Tibial artery (tissue), 4 donors: ENCODE measurements around the gene NEAT1.
A peak's percentile ranks its signal among the peaks of the same experiment; 100 is the strongest.

Experiments used
- DNase-seq, 2 donors: peaks; one replicate each; pipeline ENCODE4 v3.0.0-alpha.2; 2019
- H3K27ac ChIP-seq, 2 donors: fragments of 200-600 bp; sonication (generic) in 1 of 2; 1 replicate in 1 of 2; 2 replicates in 1 of 2; pipeline ENCODE4 v1.5.1; 2018 to 2019; ENCODE audit warnings: mild to moderate bottlenecking in 1 of 2
- H3K27me3 ChIP-seq, 2 donors: fragments of 200-600 bp; sonication (generic) in 1 of 2; one replicate each; pipeline versions ENCODE4 v1.5.1 to v1.6.0; 2016 to 2019
- H3K36me3 ChIP-seq, 3 donors: fragments of 200-600 bp; sonication (generic) in 2 of 3; one replicate each; pipeline ENCODE4 v1.5.1; 2016 to 2019; ENCODE audit warnings: mild to moderate bottlenecking in 2 of 3
- H3K4me1 ChIP-seq, 4 donors: fragments of 200-600 bp; sonication (generic) in 2 of 4; 1 replicate in 3 of 4; 2 replicates in 1 of 4; pipeline ENCODE4 v1.5.1; 2016 to 2019
- H3K4me3 ChIP-seq, 2 donors: fragments of 200-600 bp; sonication (generic) in 1 of 2; 1 replicate in 1 of 2; 2 replicates in 1 of 2; pipeline ENCODE4 v1.5.1; 2018 to 2019; ENCODE audit warnings: mild to moderate bottlenecking in 2 of 2
- H3K9me3 ChIP-seq, 3 donors: fragments of 200-600 bp; sonication (generic) in 1 of 3; one replicate each; pipeline ENCODE4 v1.5.1; 2016 to 2019
- CTCF ChIP-seq, 2 experiments: fragments of 200-600 bp in 1 of 2; fragments of 450-650 bp in 1 of 2; IDR thresholded peaks; one replicate each; pipeline ENCODE4 v1.5.1; 2017 to 2019; ENCODE audit warnings: antibody characterized with exemption in 2 of 2, mild to moderate bottlenecking in 1 of 2, moderate library complexity in 1 of 2
- intact Hi-C: fragments of 100-400 bp; cut with DNase I; formaldehyde crosslinking; loops from one replicate; pipeline ENCODE4 v1.15.0; 2023; ENCODE audit warnings: low total_unique reads

The NEAT1 gene

GRCh38 chr11:65442842-65443331, 20.3 kb downstream of the NEAT1 start:
- Histone ChIP-seq H3K27me3 (no peaks in the 10 kb centered on the region), H3K27ac (peak overlapping the region; percentile 67 to 70), H3K36me3 (peaks cover 55 to 81% (median 76%) of the 10 kb centered on the region in 3 donors), H3K4me3 (peak overlapping the region in 1 of 2 donors; percentile 1), H3K9me3 (no peaks in the 10 kb centered on the region), H3K4me1 (peaks cover 0 to 93% (median 59%) of the 10 kb centered on the region in 4 donors)
- TF ChIP-seq CTCF (IDR thresholded peaks at IDR 0.05), result no peak
- DNase-seq, result peak in 1 of 2 donors; percentile 67
- intact Hi-C loops, result no loop called here

- peaks cover 0 to 77% (median 48%) of the 10 kb centered on the region in 4 donors for H3K4me1 ChIP-seq
- no peaks in the 10 kb centered on the region for H3K27me3 ChIP-seq
- H3K4me3 ChIP-seq, result no peak overlapping the region
- intact Hi-C loops, result no loop called here
- DNase-seq, result peak in 1 of 2 donors; percentile 74
- H3K27ac ChIP-seq, result peak overlapping the region; percentile 67 to 70
- no peaks in the 10 kb centered on the region for H3K9me3 ChIP-seq
- peaks cover 39 to 66% (median 60%) of the 10 kb centered on the region in 3 donors for H3K36me3 ChIP-seq
- TF ChIP-seq CTCF (IDR thresholded peaks at IDR 0.05), result no peak
Observed at GRCh38 chr11:65444314-65445051, 21.9 kb downstream of the NEAT1 start.

GRCh38 chr11:65445101-65445603, 22.6 kb downstream of the NEAT1 start:
- peaks cover 39 to 66% (median 53%) of the 10 kb centered on the region in 3 donors for H3K36me3 ChIP-seq
- no peaks in the 10 kb centered on the region for H3K9me3 ChIP-seq
- no peak overlapping the region for H3K4me3 ChIP-seq
- peak in 1 of 2 donors; percentile 70 for DNase-seq
- no peaks in the 10 kb centered on the region for H3K27me3 ChIP-seq
- H3K4me1 ChIP-seq, result peaks cover 0 to 70% (median 45%) of the 10 kb centered on the region in 4 donors
- peak overlapping the region; percentile 67 to 70 for H3K27ac ChIP-seq
- intact Hi-C loops, result no loop called here
- no peak for TF ChIP-seq CTCF (IDR thresholded peaks at IDR 0.05)

- Histone ChIP-seq H3K4me3 (no peak overlapping the region), H3K36me3 (peaks cover 39 to 60% (median 50%) of the 10 kb centered on the region in 3 donors), H3K4me1 (peaks cover 0 to 64% (median 43%) of the 10 kb centered on the region in 4 donors), H3K9me3 (no peaks in the 10 kb centered on the region), H3K27ac (peak overlapping the region; percentile 67 to 70), H3K27me3 (no peaks in the 10 kb centered on the region)
- intact Hi-C loops, result no loop called here
- DNase-seq, result peak in 1 of 2 donors; percentile 83
- no peak for TF ChIP-seq CTCF (IDR thresholded peaks at IDR 0.05)
Observed at GRCh38 chr11:65445604-65446445, 23.2 kb downstream of the NEAT1 start.

- Histone ChIP-seq H3K36me3 (peaks cover 38 to 53% (median 41%) of the 10 kb centered on the region in 3 donors), H3K9me3 (no peaks in the 10 kb centered on the region), H3K27ac (peak overlapping the region; percentile 67 to 70), H3K27me3 (no peaks in the 10 kb centered on the region), H3K4me3 (no peak overlapping the region), H3K4me1 (peaks cover 0 to 55% (median 38%) of the 10 kb centered on the region in 4 donors)
- TF ChIP-seq CTCF (IDR thresholded peaks at IDR 0.05), result no peak
- peak in 1 of 2 donors; percentile 86 for DNase-seq
- intact Hi-C loops, result no loop called here
Observed at GRCh38 chr11:65446446-65447277, 24.1 kb downstream of the NEAT1 start.
